ENCODE measurements around the gene PIGN.

The PIGN gene

DNA sequence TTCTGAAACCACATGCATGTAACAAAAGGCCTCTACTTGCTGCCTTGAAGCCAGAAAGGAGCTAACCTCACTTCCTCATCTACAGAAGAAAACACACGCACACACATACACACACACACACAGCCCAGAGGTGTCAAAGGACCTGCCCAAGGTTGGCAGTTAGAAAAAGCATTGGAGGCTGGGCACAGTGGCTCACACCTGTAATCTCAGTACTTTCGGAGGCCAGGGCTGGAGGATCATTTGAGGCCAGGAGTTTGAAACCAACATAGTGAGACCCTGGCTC is 168.2 kb downstream of the PIGN start:
- H3K9me3 ChIP-seq (ENCODE audit: insufficient read depth, low read length) = no peaks in the 10 kb centered on the region
- TF ChIP-seq, protein P1, sequence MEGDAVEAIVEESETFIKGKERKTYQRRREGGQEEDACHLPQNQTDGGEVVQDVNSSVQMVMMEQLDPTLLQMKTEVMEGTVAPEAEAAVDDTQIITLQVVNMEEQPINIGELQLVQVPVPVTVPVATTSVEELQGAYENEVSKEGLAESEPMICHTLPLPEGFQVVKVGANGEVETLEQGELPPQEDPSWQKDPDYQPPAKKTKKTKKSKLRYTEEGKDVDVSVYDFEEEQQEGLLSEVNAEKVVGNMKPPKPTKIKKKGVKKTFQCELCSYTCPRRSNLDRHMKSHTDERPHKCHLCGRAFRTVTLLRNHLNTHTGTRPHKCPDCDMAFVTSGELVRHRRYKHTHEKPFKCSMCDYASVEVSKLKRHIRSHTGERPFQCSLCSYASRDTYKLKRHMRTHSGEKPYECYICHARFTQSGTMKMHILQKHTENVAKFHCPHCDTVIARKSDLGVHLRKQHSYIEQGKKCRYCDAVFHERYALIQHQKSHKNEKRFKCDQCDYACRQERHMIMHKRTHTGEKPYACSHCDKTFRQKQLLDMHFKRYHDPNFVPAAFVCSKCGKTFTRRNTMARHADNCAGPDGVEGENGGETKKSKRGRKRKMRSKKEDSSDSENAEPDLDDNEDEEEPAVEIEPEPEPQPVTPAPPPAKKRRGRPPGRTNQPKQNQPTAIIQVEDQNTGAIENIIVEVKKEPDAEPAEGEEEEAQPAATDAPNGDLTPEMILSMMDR (IDR thresholded peaks at IDR 0.05; ENCODE audit: low read depth, low read length) = no peak
- no peak for TF ChIP-seq EZH2phosphoT487 (IDR thresholded peaks at IDR 0.05; ENCODE audit: low read depth)
- no peaks in the 10 kb centered on the region for H3K79me2 ChIP-seq (ENCODE audit: low read length)
- peaks cover 49% of the 10 kb centered on the region for H3K27me3 ChIP-seq (ENCODE audit: low read depth, low read length)
- H4K20me1 ChIP-seq (ENCODE audit: insufficient read depth, low read length) = no peaks in the 10 kb centered on the region
- no peak overlapping the region for H3K4me2 ChIP-seq (ENCODE audit: low read length)
- H3K4me1 ChIP-seq (ENCODE audit: low read length) = no peaks in the 10 kb centered on the region
- no peaks in the 10 kb centered on the region for H3K36me3 ChIP-seq (replicated peaks; ENCODE audit: low read depth, low read length)
- no peak overlapping the region for H2AFZ ChIP-seq (ENCODE audit: low read depth, low read length)
- H3K27ac ChIP-seq (ENCODE audit: low read length) = no peak overlapping the region
- no peak overlapping the region for H3K4me3 ChIP-seq (ENCODE audit: low read length)
- no peak overlapping the region for H3K9ac ChIP-seq (ENCODE audit: low read length)

DNA sequence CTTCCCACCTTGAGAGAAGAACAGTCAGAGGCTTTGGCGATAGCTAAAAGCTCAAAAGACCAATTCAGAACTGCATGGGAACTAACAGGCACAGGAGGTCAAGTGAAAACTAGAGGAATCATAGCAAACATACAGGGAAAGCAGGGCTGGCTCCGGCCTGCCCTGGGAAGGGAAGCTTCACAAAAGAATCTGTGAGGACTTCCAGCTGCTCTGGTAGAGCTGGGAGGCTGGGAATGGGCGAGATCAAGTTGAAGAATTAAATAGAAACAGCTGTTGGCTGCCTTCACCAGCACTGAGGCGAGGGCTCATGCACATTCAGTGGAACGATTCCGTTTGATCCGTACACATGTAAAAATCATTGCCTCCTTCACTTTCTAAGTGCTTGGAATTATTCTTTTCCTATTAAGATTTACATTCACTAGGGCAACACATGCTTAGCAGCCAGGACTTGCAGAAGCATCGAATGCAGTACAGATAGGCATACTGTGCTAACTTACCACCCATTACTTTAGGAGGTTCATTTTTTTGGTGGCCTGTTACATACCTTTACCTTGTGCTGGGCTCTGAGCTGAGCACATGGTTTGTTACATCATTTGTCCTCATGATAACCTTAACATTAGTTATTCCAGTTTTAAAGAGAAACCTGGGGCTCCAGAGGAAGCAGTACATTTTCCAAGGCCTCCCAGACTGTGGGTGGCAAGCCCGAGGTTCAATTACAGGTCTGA is 168.7 kb downstream of the PIGN start:
- no peaks in the 10 kb centered on the region for H3K79me2 ChIP-seq (ENCODE audit: low read length)
- H3K4me1 ChIP-seq (ENCODE audit: low read length) = no peaks in the 10 kb centered on the region
- H3K4me2 ChIP-seq (ENCODE audit: low read length) = no peak overlapping the region
- no peaks in the 10 kb centered on the region for H3K9me3 ChIP-seq (ENCODE audit: insufficient read depth, low read length)
- no peak overlapping the region for H3K4me3 ChIP-seq (ENCODE audit: low read length)
- peaks cover 48% of the 10 kb centered on the region for H3K27me3 ChIP-seq (ENCODE audit: low read depth, low read length)
- H2AFZ ChIP-seq (ENCODE audit: low read depth, low read length) = no peak overlapping the region
- TF ChIP-seq, protein P1 (IDR thresholded peaks at IDR 0.05; ENCODE audit: low read depth, low read length) = no peak
- TF ChIP-seq EZH2phosphoT487 (IDR thresholded peaks at IDR 0.05; ENCODE audit: low read depth) = no peak
- H4K20me1 ChIP-seq (ENCODE audit: insufficient read depth, low read length) = no peaks in the 10 kb centered on the region
- no peak overlapping the region for H3K9ac ChIP-seq (ENCODE audit: low read length)
- no peak overlapping the region for H3K27ac ChIP-seq (ENCODE audit: low read length)
- H3K36me3 ChIP-seq (replicated peaks; ENCODE audit: low read depth, low read length) = no peaks in the 10 kb centered on the region

DNA sequence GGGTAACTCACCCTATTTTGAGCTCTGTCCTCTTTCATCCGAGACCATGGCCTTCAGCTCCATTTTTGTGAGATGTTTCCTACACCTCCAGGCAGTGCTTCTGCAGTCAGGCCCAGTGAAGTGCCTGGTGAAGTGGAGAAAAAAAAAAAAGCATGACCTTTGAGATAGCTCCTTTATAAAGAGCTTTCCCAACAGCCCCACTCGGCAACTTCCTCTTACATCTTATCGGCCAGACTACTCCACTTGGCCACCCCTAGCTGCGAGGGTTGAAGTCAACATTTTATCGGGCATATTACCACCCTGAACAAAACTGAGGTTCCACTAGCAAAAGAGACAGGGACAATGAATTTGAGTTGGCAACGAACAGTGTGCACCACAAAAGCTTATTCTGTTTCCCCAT is 169.2 kb downstream of the PIGN start:
- H3K9ac ChIP-seq (ENCODE audit: low read length) = no peak overlapping the region
- no peak overlapping the region for H3K27ac ChIP-seq (ENCODE audit: low read length)
- H3K27me3 ChIP-seq (ENCODE audit: low read depth, low read length) = peaks cover 52% of the 10 kb centered on the region
- H4K20me1 ChIP-seq (ENCODE audit: insufficient read depth, low read length) = no peaks in the 10 kb centered on the region
- no peak overlapping the region for H3K4me3 ChIP-seq (ENCODE audit: low read length)
- H3K4me2 ChIP-seq (ENCODE audit: low read length) = no peak overlapping the region
- H3K36me3 ChIP-seq (replicated peaks; ENCODE audit: low read depth, low read length) = no peaks in the 10 kb centered on the region
- TF ChIP-seq, protein P1 (IDR thresholded peaks at IDR 0.05; ENCODE audit: low read depth, low read length) = no peak
- TF ChIP-seq EZH2phosphoT487 (IDR thresholded peaks at IDR 0.05; ENCODE audit: low read depth) = no peak
- H3K9me3 ChIP-seq (ENCODE audit: insufficient read depth, low read length) = no peaks in the 10 kb centered on the region
- H3K4me1 ChIP-seq (ENCODE audit: low read length) = no peaks in the 10 kb centered on the region
- no peak overlapping the region for H2AFZ ChIP-seq (ENCODE audit: low read depth, low read length)
- no peaks in the 10 kb centered on the region for H3K79me2 ChIP-seq (ENCODE audit: low read length)

DNA sequence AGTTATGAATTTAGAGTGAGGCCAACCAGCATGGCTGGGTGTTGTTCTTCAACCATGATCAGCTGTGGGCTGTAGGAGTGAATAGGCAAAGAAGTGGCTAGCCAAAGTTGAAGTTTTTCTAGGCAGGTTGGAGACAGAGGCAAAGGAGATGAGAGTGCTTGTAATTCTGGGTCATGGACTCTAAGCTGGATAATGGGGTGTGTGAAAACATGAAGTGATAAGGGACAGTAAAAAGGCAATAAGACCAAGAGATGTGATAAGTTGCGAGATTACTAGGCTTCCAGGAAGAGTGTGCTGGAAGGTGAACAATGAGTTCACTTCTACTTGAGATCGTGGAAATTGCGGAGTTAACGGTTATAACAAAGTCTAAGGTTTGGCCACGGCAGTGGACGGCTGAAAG is 175.4 kb downstream of the PIGN start:
- H3K79me2 ChIP-seq (ENCODE audit: low read length) = no peaks in the 10 kb centered on the region
- H3K9ac ChIP-seq (ENCODE audit: low read length) = no peak overlapping the region
- H3K27ac ChIP-seq (ENCODE audit: low read length) = no peak overlapping the region
- H3K4me2 ChIP-seq (ENCODE audit: low read length) = no peak overlapping the region
- no peaks in the 10 kb centered on the region for H3K36me3 ChIP-seq (replicated peaks; ENCODE audit: low read depth, low read length)
- no peaks in the 10 kb centered on the region for H3K4me1 ChIP-seq (ENCODE audit: low read length)
- no peaks in the 10 kb centered on the region for H4K20me1 ChIP-seq (ENCODE audit: insufficient read depth, low read length)
- peaks cover 56% of the 10 kb centered on the region for H3K27me3 ChIP-seq (ENCODE audit: low read depth, low read length)
- no peaks in the 10 kb centered on the region for H3K9me3 ChIP-seq (ENCODE audit: insufficient read depth, low read length)
- no peak overlapping the region for H2AFZ ChIP-seq (ENCODE audit: low read depth, low read length)
- no peak for TF ChIP-seq EZH2phosphoT487 (IDR thresholded peaks at IDR 0.05; ENCODE audit: low read depth)
- TF ChIP-seq, protein P1 (IDR thresholded peaks at IDR 0.05; ENCODE audit: low read depth, low read length) = no peak
- H3K4me3 ChIP-seq (ENCODE audit: low read length) = no peak overlapping the region
